GM18505 (cell line): ENCODE measurements around the gene DTL.

Experiments
- ATAC-seq: cut with Tn5 transposase; IDR thresholded peaks from one replicate; pipeline ENCODE4 v1.9.1; 2021; ENCODE audit not compliant: unreplicated experiment
- POLR2A ChIP-seq: IDR thresholded peaks from 4 replicates; pipeline ENCODE4 v1.6.1; 2011; ENCODE audit warnings: borderline replicate concordance; ENCODE audit not compliant: insufficient read depth, insufficient read length; ENCODE audit errors: extremely low read depth

DTL gene

GRCh38 chr1:212045981-212046380 is 10.4 kb downstream of the DTL start:
- no peak for ATAC-seq
- TF ChIP-seq POLR2A: no peak

- ATAC-seq: no peak
- no peak for TF ChIP-seq POLR2A
Observed at GRCh38 chr1:212053993-212054392, 18.4 kb downstream of the DTL start.

- no peak for ATAC-seq
- no peak for TF ChIP-seq POLR2A
Observed at GRCh38 chr1:212055333-212055732, 19.8 kb downstream of the DTL start.

GRCh38 chr1:212060632-212061472 is 25.3 kb downstream of the DTL start:
- ATAC-seq: no peak
- TF ChIP-seq POLR2A: no peak

GRCh38 chr1:212062832-212063438 is 27.4 kb downstream of the DTL start:
- TF ChIP-seq POLR2A: no peak

DNA sequence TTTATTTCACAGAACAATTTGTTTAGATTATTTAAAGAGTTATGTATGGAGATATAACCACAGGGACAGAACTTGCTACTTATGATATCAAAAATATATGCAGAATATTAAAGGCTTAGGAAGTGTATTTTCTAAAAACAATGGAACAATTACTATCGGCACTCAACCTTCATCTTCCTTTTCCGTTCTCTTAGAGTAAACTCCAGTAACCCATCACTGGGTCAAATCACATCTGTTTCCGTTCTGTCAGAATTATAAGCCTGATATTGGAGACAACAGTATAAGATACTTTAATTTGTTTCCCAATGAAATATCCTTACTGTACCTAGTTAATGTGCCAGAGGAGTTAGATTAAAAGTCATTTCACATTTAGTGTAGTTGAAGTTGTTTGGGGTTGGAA is 32.2 kb downstream of the DTL start:
- no peak for ATAC-seq

More at GRCh38 chr1:212062832-212063438, 27.4 kb downstream of the DTL start:
- ATAC-seq: no peak

DNA sequence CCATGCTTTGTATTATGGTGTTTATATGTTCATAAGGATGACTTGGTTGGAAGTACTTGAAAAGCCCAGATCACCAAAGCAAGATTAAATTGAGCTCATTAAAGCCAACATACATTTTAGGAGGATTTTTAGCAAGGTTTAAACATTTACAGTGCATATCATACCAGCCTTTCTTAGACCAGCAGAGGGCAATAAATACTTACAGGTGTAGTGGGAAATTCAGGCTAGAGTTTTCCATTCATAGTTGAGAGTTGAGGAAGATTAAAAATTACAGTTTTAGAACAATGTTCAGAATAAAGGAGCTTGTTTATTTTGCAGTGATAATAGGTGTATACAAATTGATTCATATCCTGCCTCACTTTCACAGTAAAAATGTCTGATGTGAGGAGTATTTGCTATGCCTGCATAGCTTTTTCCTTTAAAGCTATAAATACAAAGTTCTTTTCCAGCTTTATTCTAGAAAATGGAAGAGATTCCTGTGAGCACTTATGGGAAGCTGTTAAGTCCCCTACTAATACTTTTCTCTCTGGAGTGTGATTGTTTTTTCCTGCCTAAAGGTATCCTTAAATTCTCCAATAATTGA is 35.3 kb downstream of the DTL start:
- no peak for TF ChIP-seq POLR2A
- ATAC-seq: no peak

More for the DNA sequence above, 32.2 kb downstream of the DTL start:
- no peak for TF ChIP-seq POLR2A

- ATAC-seq: no peak
- no peak for TF ChIP-seq POLR2A
Observed at GRCh38 chr1:212072047-212072446, 36.5 kb downstream of the DTL start.

GRCh38 chr1:212073490-212073889 is 37.9 kb downstream of the DTL start:
- no peak for ATAC-seq
- TF ChIP-seq POLR2A: no peak

- no peak for TF ChIP-seq POLR2A
- ATAC-seq: no peak
Observed at GRCh38 chr1:212074313-212074712, 38.8 kb downstream of the DTL start.

GRCh38 chr1:212074856-212075255 is 39.3 kb downstream of the DTL start:
- no peak for ATAC-seq
- TF ChIP-seq POLR2A: no peak

GRCh38 chr1:212077028-212077427 is 41.5 kb downstream of the DTL start:
- no peak for ATAC-seq
- TF ChIP-seq POLR2A: no peak

- no peak for ATAC-seq
- TF ChIP-seq POLR2A: no peak
Observed at GRCh38 chr1:212078826-212079225, 43.3 kb downstream of the DTL start.

DNA sequence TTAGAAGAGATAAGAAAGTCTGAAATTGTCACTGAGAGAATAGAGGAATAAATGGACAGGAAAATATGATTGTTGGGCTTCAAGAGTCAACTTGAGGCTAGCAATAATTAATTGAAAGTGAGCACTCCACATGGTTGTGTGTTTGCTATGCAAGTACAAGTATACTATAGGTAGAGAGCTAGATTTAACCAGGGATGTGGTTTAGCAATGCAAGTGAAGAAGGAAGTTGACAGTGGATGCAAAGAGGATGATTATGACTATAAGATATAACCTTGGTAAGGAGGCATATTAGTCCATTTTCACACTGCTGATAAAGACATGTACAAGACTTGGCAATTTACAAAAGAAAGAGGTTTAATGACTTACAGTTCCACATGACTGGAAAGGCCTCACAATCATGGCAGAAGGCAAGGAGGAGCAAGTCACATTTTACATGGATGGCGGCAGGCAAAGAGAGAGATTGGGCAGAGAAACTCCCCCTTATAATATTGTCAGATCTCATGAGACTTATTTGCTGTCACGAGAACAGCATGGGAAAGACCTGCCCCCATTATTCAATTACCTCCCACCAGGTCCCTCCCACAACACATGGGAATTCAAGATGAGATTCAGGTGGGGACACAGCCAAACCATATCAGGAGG is 47.3 kb downstream of the DTL start:
- no peak for TF ChIP-seq POLR2A
- ATAC-seq: no peak

DNA sequence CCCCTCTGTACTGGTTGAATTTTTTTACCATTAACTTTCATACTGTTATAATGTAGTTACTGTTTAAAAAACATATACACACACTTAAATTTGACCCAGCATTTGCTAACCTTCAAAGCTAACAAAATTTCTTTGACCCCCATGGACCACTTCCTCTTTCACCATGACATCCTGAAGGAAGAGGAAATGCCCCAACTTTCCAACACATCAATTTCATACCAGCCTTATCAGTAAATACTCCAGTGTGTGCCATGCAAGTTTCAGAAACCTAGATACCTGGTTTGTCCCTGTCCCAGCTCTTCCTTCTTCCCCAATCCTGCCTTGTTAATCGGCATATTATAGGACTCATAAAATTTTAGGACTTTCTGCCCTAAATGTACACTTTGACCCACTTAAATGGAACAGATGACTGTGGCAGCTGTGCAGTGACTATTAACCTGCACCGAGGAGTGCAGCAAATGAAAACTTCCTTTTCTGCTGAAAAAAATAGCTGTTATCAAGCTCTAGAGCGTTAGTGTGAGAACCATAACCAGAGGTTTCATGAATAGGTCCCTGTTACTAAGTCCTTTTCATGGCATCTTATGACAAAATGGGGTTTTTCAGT is 54.1 kb downstream of the DTL start:
- ATAC-seq: no peak

More for the DNA sequence above, 54.1 kb downstream of the DTL start:
- no peak for TF ChIP-seq POLR2A
